Fibroblast of the conjunctiva (primary cell): ENCODE measurements around the gene VPS9D1.
A peak's percentile ranks its signal among the peaks of the same experiment; 100 is the strongest.
"Not testable (repeated sequence)": the region's sequence is repeated elsewhere in the genome, so short reads cannot be mapped to it uniquely, and the experiment has no call there.

Experiments
- DNase-seq: peaks from one replicate; pipeline ENCODE4 v3.0.0-alpha.2; 2010; ENCODE audit warnings: low read depth

The VPS9D1 gene

GRCh38 chr16:89664238-89664637, 56.5 kb downstream of the VPS9D1 start:
- not testable (repeated sequence) for DNase-seq

- no peak for DNase-seq
Observed at GRCh38 chr16:89661215-89661614, 59.5 kb downstream of the VPS9D1 start.

GRCh38 chr16:89660146-89660545, 60.6 kb downstream of the VPS9D1 start:
- no peak for DNase-seq

- no peak for DNase-seq
Observed at GRCh38 chr16:89658221-89658879, 62.3 kb downstream of the VPS9D1 start.

GRCh38 chr16:89657442-89658220, 63.1 kb downstream of the VPS9D1 start, which contains the start of the genes CHMP1A and SPATA33:
CHMP1A (minus strand) TSS chr16:89657708; CDS start chr16:89657588, 120 bp downstream.
SPATA33 (plus strand) TSS chr16:89657836; CDS start chr16:89657912, 76 bp downstream.
- peak; percentile 60 for DNase-seq
